Activated T-helper 2 cell treated with anti-CD3 and anti-CD28 coated beads, Interferon-gamma antibody, Interleukin-2, Interleukin-4, amounts not matched to agents 10 μg/mL and 5 μg/mL and 100 μg/mL, durations not matched to agents 14 hours and 24 hours and 36 hours (primary cell): ENCODE data around the gene TCF4. TPM values are rescaled to one million over a fixed set of nuclear protein-coding genes. Genes with fewer than 3 reads are reported as not detected.

Experiments used
- DNase-seq: peaks from one replicate; pipeline ENCODE4 v3.0.0; 2021; ENCODE audit warnings: low spot score
- H3K27ac Mint-ChIP-seq: one replicate; pipeline ENCODE4 v1.8.0; 2021; ENCODE audit warnings: mixed read lengths
- H3K27me3 Mint-ChIP-seq: one replicate; pipeline ENCODE4 v1.8.0; 2021; ENCODE audit warnings: low read depth, mixed read lengths
- H3K36me3 Mint-ChIP-seq: one replicate; pipeline ENCODE4 v1.8.0; 2021; ENCODE audit warnings: low read depth, mixed read lengths
- H3K4me1 Mint-ChIP-seq: one replicate; pipeline ENCODE4 v1.8.0; 2021; ENCODE audit warnings: low read depth, mixed read lengths
- H3K4me3 Mint-ChIP-seq: one replicate; pipeline ENCODE4 v1.8.0; 2021; ENCODE audit warnings: low read depth, mild to moderate bottlenecking, moderate library complexity, mixed read lengths
- H3K9me3 Mint-ChIP-seq: one replicate; pipeline ENCODE4 v1.8.0; 2021; ENCODE audit warnings: mixed read lengths
- intact Hi-C: fragments of 100-400 bp; cut with micrococcal nuclease; formaldehyde crosslinking; loops from one replicate; pipeline ENCODE4 v1.15.1; 2023
- total RNA-seq: library from RNA; stranded (reverse); gene quantifications from 2 replicates; pipeline ENCODE4 v1.2.3, GENCODE V29; 2022

TCF4 gene
- total RNA-seq, result 5.5 and 8.4 TPM in 2 replicates

DNA sequence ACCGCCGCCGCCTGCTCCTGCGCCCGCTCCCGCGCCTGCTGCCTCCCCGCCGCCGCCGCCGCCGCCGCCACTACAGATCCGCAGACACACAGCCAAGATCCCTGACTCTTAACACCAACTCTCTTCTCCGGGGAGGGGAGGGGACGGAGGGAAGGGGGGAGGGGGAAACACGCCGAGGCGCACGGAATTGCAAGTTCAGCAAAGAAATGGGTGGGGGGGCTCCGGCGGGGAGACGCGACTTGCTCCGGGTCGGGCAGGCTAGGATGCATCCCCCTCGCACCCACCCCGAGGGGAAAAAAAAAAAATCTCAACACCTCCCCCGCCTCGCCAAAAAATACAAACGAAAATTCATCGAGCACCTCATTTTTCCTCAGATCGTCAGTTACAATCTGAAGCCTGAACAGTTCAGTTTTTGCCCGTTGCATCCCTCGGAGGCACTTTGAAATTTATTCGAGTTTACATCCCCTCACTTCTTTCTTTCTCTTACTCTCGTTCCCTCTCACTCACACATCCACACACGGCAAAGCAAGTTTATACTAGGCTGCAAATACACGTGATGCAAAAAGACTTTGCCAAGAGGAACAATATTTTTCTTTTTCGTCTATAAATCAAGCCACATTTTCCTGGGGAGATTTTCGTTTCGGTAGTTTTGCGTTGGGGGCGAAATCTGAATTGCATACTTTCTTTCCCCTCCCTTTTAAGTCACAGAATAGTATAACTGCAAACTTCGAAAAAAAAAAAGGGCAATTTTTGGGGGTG, at the start of gene TCF4:
Gene TCF4 (minus strand): TSS at position 82 of the 759 bp plus-strand sequence. CDS start 1,076 bp downstream, outside the sequence.
- Mint-ChIP-seq H3K4me3 (peak within 1 kb of the TSS; percentile 92), H3K27ac (peak within 1 kb of the TSS; percentile 91), H3K36me3 (no peaks in the 10 kb centered on the region), H3K27me3 (peaks cover 26% of the 10 kb centered on the region), H3K4me1 (peaks cover 21% of the 10 kb centered on the region), H3K9me3 (no peaks in the 10 kb centered on the region)
- DNase-seq, result peak; percentile 11
- intact Hi-C loops, result loop anchor here (2.0 to 10.0 kb wide), 7 partner anchors 99 to 1047 kb away; partner anchors contain the start of gene TXNL1

DNA sequence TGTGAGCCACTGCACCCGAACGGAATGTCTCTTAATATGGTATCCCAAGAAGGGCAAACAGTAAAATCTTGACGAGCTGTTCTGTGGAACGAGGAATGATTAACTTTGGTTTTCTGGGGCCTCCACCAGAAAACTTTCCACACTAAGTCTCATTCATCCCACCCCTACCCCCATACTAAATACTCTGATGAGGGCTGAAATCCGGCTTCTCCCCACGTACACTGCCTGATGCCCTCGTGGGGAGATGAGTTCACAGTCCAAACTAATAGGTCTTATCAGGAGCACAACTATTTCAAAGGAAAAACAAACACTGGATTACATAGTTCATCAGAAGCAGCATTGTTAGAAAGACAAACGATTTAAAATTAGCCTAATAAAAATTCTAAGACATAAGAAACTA, 49.2 kb upstream of the TCF4 start:
- intact Hi-C loops, result no loop called here
- no peaks in the 10 kb centered on the region for H3K36me3 Mint-ChIP-seq
- no peak overlapping the region for H3K4me3 Mint-ChIP-seq
- H3K9me3 Mint-ChIP-seq, result peaks cover 4% of the 10 kb centered on the region
- no peak for DNase-seq
- no peak overlapping the region for H3K27ac Mint-ChIP-seq
- no peaks in the 10 kb centered on the region for H3K4me1 Mint-ChIP-seq
- no peaks in the 10 kb centered on the region for H3K27me3 Mint-ChIP-seq

DNA sequence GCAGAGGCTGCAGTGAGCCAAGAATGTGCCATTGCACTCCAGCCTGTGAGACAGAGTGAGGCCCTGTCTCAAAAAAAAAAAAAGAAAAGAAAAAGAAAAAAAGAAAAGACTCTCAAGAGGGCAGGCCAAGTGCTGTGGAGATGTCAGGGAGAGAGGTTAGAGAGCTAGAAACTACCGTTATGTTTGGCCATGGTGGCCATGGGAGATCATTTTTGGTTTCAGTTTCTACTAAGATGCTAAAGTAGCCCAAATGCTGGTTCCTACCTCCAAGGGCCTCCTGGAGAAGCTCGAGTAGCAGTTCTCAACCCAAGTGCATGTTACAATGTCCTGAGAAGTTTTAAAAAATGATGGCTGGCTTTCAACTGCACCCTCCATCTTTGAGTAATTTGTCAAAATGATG, 47.4 kb upstream of the TCF4 start:
- H3K27ac Mint-ChIP-seq, result no peak overlapping the region
- no peaks in the 10 kb centered on the region for H3K4me1 Mint-ChIP-seq
- intact Hi-C loops, result no loop called here
- no peaks in the 10 kb centered on the region for H3K27me3 Mint-ChIP-seq
- H3K4me3 Mint-ChIP-seq, result no peak overlapping the region
- no peaks in the 10 kb centered on the region for H3K36me3 Mint-ChIP-seq
- H3K9me3 Mint-ChIP-seq, result peaks cover 4% of the 10 kb centered on the region
- DNase-seq, result no peak

DNA sequence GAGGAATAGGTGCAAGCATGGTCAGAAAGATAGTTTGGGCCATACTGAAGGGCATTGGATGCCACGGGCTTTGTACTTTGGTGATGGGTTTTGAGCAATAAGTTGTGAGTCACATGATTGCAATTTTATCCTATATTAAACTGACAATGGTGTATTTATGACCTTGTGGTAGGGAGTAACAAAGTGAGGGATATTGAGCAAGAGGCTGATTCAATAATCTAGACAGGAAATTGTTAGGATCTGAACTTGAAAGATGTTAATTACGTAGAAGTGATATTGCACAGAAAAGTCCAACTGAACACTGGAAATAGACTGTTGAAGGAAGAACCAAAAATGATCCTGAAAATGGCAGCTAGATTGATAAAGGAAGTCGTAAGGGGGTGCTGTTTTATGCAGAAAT, 46.6 kb upstream of the TCF4 start:
- no peak overlapping the region for H3K27ac Mint-ChIP-seq
- H3K4me3 Mint-ChIP-seq, result no peak overlapping the region
- H3K36me3 Mint-ChIP-seq, result no peaks in the 10 kb centered on the region
- no peak for DNase-seq
- H3K4me1 Mint-ChIP-seq, result no peaks in the 10 kb centered on the region
- intact Hi-C loops, result no loop called here
- peaks cover 4% of the 10 kb centered on the region for H3K9me3 Mint-ChIP-seq
- H3K27me3 Mint-ChIP-seq, result no peaks in the 10 kb centered on the region

DNA sequence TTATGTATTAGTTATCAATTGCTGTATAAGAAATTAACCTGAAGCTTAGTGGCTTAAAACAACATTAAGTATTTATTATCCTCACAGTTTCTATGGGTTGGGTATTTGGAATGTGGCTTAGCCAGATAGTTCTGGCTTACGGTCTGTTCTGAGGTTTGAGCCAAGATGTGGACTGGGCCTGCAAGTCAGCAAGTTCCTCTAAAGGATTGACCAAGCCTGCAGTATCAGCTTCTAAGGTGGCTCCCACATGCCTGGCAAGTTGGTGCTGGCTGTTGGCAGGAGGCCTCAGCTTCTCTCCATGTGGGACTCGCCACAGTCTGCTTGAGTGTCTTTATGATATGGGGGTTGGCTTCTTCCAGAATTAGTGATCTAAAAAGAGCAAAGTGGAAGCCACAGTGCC, 45.0 kb upstream of the TCF4 start:
- no peak overlapping the region for H3K27ac Mint-ChIP-seq
- H3K4me1 Mint-ChIP-seq, result no peaks in the 10 kb centered on the region
- no peak for DNase-seq
- no peaks in the 10 kb centered on the region for H3K36me3 Mint-ChIP-seq
- peaks cover 4% of the 10 kb centered on the region for H3K9me3 Mint-ChIP-seq
- H3K4me3 Mint-ChIP-seq, result no peak overlapping the region
- intact Hi-C loops, result no loop called here
- no peaks in the 10 kb centered on the region for H3K27me3 Mint-ChIP-seq

DNA sequence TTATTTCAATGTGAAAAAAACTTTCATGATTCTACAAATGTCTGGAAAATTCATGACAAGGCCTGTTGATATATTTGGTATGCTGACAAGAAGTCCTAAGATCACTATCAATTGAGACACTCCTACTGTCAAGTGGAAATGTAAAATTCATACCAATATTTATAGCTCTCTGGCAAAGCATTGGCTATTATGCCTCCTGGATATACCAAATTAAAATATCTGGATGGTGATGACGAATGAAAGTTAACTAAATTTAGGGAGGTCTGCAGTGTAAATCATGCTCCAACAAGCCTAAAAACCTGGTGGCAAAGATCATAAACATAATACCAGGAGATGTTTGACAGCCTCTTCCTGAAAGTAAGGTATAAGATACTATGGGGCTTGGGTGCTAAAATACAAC, 41.1 kb upstream of the TCF4 start:
- Mint-ChIP-seq H3K4me1 (no peaks in the 10 kb centered on the region), H3K36me3 (no peaks in the 10 kb centered on the region), H3K4me3 (no peak overlapping the region), H3K27ac (no peak overlapping the region), H3K27me3 (no peaks in the 10 kb centered on the region), H3K9me3 (no peaks in the 10 kb centered on the region)
- DNase-seq, result no peak
- intact Hi-C loops, result no loop called here

DNA sequence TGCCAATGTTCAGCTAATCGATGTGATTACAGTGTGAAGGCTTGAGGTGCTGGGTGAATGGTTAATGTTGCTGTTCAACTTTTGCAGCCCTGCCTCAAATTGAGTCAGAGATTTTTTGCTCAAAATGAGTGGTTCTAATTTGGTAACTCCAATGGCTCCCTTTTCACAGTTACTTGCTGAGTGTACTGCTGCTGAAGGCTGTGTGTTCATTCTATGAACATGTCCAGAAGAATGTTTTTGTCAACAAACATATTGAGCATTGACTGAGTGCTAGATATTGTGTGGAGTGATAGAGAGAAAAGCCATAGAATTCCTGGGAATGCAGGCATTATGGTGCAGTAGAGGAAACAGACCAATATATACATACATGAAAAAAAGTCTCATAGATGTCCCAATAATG, 39.0 kb upstream of the TCF4 start:
- intact Hi-C loops, result no loop called here
- Mint-ChIP-seq H3K4me1 (no peaks in the 10 kb centered on the region), H3K27me3 (no peaks in the 10 kb centered on the region), H3K9me3 (no peaks in the 10 kb centered on the region), H3K4me3 (no peak overlapping the region), H3K27ac (no peak overlapping the region), H3K36me3 (no peaks in the 10 kb centered on the region)
- DNase-seq, result no peak

DNA sequence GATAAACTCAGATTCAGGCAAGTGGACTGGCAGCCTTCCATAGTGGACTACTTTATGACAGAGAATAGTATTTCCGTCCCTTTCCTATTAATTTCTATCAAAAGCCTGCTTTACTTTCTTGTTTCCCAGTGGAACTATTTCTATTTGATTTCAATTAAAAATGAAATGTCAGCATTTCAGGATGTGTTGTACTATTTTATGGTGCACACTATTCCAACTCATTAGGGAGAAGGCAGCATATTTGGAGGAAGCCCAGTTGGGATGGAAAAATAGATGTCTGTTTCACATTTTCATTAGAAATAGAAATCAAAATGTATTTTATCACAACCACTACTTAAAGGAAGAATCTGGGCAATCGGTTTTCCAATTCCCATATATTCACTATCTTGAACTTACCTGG, 37.9 kb upstream of the TCF4 start:
- no peak for DNase-seq
- Mint-ChIP-seq H3K9me3 (no peaks in the 10 kb centered on the region), H3K4me3 (no peak overlapping the region), H3K27me3 (no peaks in the 10 kb centered on the region), H3K36me3 (no peaks in the 10 kb centered on the region), H3K27ac (no peak overlapping the region), H3K4me1 (no peaks in the 10 kb centered on the region)
- intact Hi-C loops, result no loop called here

DNA sequence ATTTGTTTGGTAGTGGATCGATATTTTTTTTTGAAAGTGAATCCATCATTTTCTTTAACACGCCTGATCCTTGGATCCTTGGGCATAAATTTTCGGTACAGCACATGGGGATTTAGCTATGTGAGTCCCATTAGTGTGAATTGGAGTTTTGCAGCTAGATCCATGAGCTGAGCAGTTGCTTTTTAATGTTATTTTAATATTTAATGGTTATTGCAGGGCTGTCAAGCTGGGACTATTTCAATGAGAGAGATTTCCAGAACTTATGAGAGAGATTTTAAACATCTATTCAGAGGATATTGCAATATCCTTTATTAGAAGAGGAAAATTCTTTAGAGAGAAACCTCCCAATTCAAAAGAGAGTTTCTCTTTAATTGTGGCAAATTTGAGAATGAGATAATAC, 35.6 kb upstream of the TCF4 start:
- Mint-ChIP-seq H3K4me3 (no peak overlapping the region), H3K36me3 (no peaks in the 10 kb centered on the region), H3K4me1 (no peaks in the 10 kb centered on the region), H3K27me3 (no peaks in the 10 kb centered on the region), H3K27ac (no peak overlapping the region), H3K9me3 (no peaks in the 10 kb centered on the region)
- intact Hi-C loops, result no loop called here
- DNase-seq, result no peak

DNA sequence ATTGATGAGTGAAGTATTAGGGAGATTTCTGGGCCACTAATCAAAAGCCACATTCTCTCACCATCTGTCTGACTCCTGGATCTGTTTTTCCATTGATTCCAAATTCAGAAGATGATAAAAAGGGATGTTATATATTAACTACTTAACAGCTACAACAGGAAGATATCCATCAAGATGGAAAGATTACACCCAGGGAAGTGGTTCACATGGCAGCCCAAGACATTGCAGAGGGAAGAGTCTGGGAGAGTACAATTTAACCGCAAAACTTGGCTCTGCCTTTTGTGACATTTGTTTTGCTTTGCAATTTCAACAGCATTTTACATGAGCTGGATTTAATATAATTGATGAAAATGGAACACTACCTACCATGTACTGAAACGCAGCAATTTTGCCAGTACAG, 22.5 kb upstream of the TCF4 start:
- Mint-ChIP-seq H3K36me3 (no peaks in the 10 kb centered on the region), H3K9me3 (no peaks in the 10 kb centered on the region), H3K27ac (no peak overlapping the region), H3K4me3 (no peak overlapping the region), H3K4me1 (no peaks in the 10 kb centered on the region), H3K27me3 (peaks cover 2% of the 10 kb centered on the region)
- DNase-seq, result no peak
- intact Hi-C loops, result no loop called here

DNA sequence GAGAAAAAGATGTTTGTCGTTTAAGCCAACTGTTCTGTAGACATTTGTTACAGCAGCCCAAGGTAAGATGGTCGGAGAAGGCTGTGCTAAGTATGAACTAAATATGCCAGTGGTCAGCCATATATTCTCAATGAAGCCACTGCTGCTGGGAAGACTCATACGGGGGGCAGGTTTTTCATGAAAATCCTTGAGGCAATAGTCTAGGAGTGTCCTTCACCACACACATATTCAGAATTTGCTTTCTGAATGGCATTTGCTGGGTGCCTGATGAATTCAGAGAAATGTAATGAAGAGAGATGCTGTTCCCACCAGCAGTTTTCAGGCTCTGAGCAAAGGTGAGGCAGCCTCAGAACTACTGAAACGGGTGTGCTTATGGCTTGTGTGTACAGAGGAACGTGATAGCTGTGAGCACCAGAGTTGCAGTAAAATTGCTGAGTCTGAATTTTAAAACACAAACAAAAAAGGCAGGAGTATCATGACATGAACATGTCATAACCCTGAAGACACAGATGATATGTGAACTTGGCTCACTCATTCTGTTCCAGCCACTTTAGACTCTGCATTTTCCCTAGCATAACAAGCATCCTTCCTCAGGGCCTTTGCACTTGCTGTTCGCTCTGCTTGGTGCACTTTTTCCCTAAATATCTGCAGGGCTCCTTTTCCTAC, 21.3 kb upstream of the TCF4 start:
- Mint-ChIP-seq H3K4me1 (no peaks in the 10 kb centered on the region), H3K9me3 (no peaks in the 10 kb centered on the region), H3K36me3 (no peaks in the 10 kb centered on the region), H3K27ac (no peak overlapping the region), H3K4me3 (no peak overlapping the region), H3K27me3 (peaks cover 2% of the 10 kb centered on the region)
- no peak for DNase-seq
- intact Hi-C loops, result no loop called here

DNA sequence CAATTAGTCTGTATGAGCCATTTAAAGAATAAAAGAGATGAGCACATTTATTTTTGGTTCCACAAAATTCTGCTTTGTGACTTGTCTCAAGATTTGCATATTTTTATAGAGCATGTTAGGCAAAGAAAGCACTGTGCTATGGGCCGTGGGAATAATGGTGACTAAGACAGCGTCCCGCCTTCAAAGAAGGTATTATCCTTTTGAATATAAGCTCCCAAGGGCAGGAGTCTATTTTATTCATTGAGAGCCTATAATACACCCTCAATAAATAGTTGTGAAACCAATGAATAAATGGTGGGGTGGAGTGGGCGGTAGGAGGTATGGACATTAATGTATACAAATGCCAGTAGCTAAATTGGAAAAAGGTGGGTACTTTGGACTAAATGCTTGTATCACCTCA, 20.5 kb upstream of the TCF4 start:
- no peaks in the 10 kb centered on the region for H3K9me3 Mint-ChIP-seq
- intact Hi-C loops, result no loop called here
- H3K27me3 Mint-ChIP-seq, result peaks cover 2% of the 10 kb centered on the region

DNA sequence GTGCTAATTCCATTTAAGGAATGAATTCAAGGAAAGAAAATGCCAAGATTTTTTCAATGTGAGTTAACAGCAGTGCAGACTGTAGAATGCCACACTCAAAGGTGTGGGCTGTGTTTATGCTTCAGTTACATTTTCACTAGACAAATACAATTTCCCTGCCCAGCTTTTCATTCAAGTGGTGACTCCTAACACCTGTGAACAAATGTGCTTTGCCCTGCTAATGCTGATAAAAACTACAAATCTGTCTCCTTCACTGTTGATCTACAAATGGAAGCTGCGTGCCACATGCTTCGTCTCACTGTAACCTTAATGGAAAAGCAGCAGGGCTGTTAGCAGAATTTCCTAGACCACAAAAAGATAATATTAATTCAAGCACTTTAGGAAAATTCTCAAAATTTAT, 19.8 kb upstream of the TCF4 start:
- H3K9me3 Mint-ChIP-seq, result no peaks in the 10 kb centered on the region
- intact Hi-C loops, result no loop called here
- no peaks in the 10 kb centered on the region for H3K36me3 Mint-ChIP-seq
- H3K4me3 Mint-ChIP-seq, result no peak overlapping the region
- no peak for DNase-seq
- no peak overlapping the region for H3K27ac Mint-ChIP-seq
- no peaks in the 10 kb centered on the region for H3K4me1 Mint-ChIP-seq
- H3K27me3 Mint-ChIP-seq, result peaks cover 2% of the 10 kb centered on the region

More for the DNA sequence above, 20.5 kb upstream of the TCF4 start:
- no peak for DNase-seq
- Mint-ChIP-seq H3K36me3 (no peaks in the 10 kb centered on the region), H3K27ac (no peak overlapping the region), H3K4me1 (no peaks in the 10 kb centered on the region), H3K4me3 (no peak overlapping the region)
